HG03460 (cell line): ENCODE results near the gene TPRA1.
"Not testable (repeated sequence)": the region's sequence is repeated elsewhere in the genome, so short reads cannot be mapped to it uniquely, and the experiment has no call there.

Source experiments
- ATAC-seq: cut with Tn5 transposase; IDR thresholded peaks from one replicate; pipeline ENCODE4 v1.9.1; 2021; ENCODE audit not compliant: unreplicated experiment

TPRA1 gene

GRCh38 chr3:127616836-127617605, 26.5 kb upstream of the TPRA1 start:
- no peak for ATAC-seq

DNA sequence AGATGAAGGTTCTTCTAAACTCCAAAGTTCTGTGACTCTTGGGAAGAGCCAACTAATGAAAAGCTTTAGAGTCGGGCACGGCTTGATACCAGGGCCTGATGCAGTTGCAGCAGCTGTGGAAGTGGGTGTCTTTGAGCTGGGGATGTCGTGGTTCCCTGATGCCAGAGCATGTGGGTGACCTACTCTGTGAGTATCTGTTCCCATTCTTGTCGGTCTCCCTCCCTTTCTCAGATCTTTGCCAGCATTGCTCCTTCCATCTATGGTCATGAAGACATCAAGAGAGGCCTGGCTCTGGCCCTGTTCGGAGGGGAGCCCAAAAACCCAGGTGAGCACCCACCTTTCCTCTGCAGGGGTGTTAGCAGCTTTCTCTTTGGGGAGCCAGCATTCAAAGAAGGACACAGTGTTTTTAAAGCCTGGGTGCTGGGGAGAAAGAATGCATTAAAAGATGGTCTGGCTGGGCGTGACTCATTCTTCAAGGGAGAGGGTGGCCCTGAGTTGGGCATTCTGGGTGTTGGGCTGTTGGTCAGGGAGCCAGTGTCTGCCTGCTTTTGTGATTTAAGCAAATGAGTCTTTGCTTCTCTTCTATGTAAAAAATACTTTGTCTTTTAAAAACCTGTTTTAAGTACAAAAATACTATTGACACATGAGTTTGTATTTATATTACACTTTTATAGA, 25.2 kb upstream of the TPRA1 start:
- ATAC-seq = no peak

GRCh38 chr3:127614928-127615589, 24.5 kb upstream of the TPRA1 start:
- ATAC-seq = no peak

GRCh38 chr3:127613406-127613805, 22.9 kb upstream of the TPRA1 start:
- no peak for ATAC-seq

DNA sequence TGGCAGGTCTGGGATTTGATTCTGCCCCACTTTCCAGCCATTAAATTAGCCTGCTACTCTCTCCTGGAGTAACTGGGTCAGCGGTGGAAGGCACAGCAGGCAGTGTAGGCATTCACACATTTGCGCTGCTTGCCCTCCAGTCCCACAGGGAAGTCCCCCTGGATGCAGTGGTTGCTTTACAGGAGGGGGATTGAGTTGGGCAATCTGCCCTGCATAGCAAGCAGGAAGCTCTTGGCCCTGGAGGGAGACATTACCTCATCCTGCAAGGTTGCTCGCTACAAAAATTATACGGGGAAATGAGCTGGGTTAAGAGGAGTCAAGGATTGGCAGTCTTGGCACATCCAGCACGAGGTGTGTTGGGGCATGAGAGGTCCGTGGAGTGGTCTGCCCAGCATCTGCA, 22.4 kb upstream of the TPRA1 start:
- no peak for ATAC-seq

DNA sequence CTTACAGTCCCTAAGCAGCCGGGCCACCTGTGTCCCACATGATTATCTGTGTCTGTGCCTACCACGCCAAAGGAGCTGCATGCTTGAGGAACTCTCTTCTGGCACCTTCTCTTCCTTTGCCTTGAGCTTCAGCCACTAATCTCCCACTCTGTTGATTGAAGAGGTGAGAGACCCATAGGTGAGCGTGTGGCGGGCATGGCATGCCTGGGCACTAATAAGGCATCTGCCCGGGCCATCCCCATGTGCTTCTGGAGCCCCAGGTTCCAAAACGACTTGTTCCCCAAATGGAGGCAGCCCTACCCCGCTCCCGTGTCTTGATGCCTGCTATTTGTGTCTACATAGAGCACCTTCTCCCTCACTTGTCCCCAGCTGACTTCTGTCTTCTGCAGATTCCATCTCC, 20.7 kb upstream of the TPRA1 start:
- no peak for ATAC-seq

DNA sequence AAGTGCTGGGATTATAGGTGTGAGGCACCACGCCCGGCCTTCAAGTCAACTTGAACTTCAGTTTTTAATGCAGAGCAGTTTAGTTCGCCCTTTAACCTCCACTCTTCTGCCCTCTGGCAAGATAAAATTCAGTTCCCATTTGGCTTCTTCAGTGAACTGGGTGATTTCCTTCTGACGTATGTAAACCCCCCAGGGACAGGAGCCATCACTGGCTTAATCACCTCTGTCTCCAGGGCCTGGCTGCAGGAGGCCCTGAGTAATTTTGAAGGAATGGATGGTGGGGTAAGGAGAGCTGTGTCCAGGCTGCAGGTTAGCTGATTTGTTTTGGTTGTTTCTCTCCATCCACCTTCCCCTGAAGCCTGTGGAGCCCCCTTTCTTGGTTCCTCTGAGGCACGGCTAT, 19.6 kb upstream of the TPRA1 start:
- no peak for ATAC-seq

GRCh38 chr3:127608362-127608718, 17.8 kb upstream of the TPRA1 start:
- no peak for ATAC-seq

- no peak for ATAC-seq
Measured at GRCh38 chr3:127607675-127608361, 17.3 kb upstream of the TPRA1 start.

GRCh38 chr3:127606981-127607595, 16.6 kb upstream of the TPRA1 start:
- ATAC-seq = no peak

DNA sequence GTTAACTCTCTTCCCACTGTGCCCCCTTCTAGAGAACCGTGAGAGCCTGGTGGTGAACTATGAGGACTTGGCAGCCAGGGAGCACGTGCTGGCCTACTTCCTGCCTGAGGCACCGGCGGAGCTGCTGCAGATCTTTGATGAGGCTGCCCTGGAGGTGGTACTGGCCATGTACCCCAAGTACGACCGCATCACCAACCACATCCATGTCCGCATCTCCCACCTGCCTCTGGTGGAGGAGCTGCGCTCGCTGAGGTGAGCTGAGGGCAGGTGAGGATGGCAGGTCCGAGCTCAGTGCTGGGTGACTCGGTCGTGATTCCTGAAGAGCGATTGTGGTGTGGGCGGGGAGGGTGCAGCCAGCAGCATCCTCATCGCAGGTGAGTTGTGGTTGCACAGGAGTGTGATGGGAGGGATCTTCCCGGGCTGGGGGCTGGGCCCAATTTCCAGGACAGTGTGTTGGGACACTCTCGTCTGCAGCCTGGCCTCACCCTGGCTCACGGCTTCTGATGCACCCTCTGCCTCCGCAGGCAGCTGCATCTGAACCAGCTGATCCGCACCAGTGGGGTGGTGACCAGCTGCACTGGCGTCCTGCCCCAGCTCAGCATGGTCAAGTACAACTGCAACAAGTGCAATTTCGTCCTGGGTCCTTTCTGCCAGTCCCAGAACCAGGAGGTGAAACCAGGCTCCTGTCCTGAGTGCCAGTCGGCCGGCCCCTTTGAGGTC, 15.7 kb upstream of the TPRA1 start:
- no peak for ATAC-seq

GRCh38 chr3:127605547-127605946, 15.0 kb upstream of the TPRA1 start:
- not testable (repeated sequence) for ATAC-seq

DNA sequence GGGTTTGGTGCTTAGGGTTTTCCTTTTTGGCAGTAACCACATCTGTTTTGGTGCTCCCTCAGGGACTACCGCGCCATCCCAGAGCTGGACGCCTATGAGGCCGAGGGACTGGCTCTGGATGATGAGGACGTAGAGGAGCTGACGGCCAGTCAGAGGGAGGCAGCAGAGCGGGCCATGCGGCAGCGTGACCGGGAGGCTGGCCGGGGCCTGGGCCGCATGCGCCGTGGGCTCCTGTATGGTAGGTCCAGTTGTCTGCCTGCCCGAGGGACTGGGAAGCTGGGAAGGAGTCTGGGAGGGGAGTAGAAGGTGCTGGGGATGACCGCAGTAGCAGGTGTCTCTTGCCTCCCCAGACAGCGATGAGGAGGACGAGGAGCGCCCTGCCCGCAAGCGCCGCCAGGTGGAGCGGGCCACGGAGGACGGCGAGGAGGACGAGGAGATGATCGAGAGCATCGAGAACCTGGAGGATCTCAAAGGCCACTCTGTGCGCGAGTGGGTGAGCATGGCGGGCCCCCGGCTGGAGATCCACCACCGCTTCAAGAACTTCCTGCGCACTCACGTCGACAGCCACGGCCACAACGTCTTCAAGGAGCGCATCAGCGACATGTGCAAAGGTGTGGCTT, 14.1 kb upstream of the TPRA1 start:
- ATAC-seq = no peak

DNA sequence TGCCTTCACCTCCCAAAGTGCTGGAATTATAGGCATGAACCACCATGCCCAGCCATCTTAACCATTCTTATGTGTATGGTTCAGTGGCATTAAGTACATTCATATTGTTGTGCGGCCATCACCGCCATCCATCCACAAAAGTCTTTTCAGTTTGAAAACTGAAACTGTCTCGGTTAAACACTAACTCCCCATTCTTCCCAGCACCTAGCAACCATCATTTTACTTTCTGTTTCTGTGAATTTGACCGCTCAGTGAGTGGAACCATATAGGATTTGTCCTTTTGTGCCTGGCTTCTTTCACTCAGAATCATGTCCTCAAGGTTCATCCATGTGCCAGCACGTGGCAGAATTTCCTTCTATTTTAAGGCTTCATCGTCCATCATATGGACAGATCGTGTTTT, 13.5 kb upstream of the TPRA1 start:
- ATAC-seq = no peak

- ATAC-seq = no peak
Measured at GRCh38 chr3:127600749-127601456, 10.4 kb upstream of the TPRA1 start.

DNA sequence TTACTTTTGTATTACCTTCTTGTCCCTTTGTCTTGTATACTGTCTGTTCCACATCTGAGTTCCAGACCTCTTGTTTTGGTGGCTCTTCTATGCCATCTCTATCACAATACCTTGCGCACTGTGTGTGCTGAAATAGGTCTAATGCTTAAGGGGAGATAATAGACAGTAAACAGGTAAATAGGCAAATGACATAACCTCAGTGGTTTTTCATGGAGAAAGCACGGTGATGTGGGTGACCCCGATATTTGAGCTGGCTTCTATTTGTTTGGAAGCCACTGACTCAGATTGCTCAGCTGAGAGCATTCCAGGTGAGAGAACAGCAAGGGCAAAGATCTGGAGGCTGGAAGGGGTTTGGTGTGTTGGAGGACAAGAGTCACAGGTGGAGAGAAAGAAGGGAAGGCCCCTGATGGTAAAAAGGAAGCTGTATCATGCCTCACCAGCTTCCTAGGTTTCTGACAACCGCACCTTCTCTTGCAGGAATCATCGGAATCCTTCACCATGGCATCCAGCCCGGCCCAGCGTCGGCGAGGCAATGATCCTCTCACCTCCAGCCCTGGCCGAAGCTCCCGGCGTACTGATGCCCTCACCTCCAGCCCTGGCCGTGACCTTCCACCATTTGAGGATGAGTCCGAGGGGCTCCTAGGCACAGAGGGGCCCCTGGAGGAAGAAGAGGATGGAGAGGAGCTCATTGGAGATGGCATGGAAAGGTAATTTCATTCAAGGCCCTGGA, 8.5 kb upstream of the TPRA1 start:
- no peak for ATAC-seq

- ATAC-seq = no peak
Measured at GRCh38 chr3:127597020-127597771, 6.7 kb upstream of the TPRA1 start.

- no peak for ATAC-seq
Measured at GRCh38 chr3:127595303-127595702, 4.8 kb upstream of the TPRA1 start.
